SU-DHL-6 (cell line): ENCODE results near the gene SLC34A3.

ENCODE experiments used
- H2AFZ ChIP-seq: fragments of 200-600 bp; sonication (generic); 2 replicates; pipeline ENCODE4 v1.6.1; 2014; ENCODE audit warnings: low read depth, mild to moderate bottlenecking, moderate library complexity, mixed read lengths, antibody characterized with exemption, low read length; ENCODE audit not compliant: severe bottlenecking
- H3F3A ChIP-seq: fragments of 200-600 bp; shearing (Covaris generic); 2 replicates; pipeline ENCODE4 v1.6.0; 2016; ENCODE audit warnings: antibody characterized with exemption, mild to moderate bottlenecking; ENCODE audit not compliant: insufficient read depth
- H3K27ac ChIP-seq: fragments of 200-600 bp; sonication (generic); 2 replicates; pipeline ENCODE4 v1.5.1; 2016; ENCODE audit warnings: low read depth, mild to moderate bottlenecking, low read length, moderate library complexity, mixed read lengths
- H3K27me3 ChIP-seq: fragments of 200-600 bp; sonication (generic), shearing (Covaris generic); 2 replicates; pipeline ENCODE4 v1.6.0; 2014; ENCODE audit warnings: mild to moderate bottlenecking, low read length
- H3K36me3 ChIP-seq: fragments of 200-600 bp; sonication (generic); 2 replicates; pipeline ENCODE4 v1.6.1; 2014; ENCODE audit warnings: mild to moderate bottlenecking, low read length, mixed read lengths
- H3K4me2 ChIP-seq: fragments of 300-600, 200-600 bp; shearing (Covaris generic), sonication (generic); 2 replicates; pipeline ENCODE4 v1.6.0; 2014; ENCODE audit warnings: low read length, low read depth, mild to moderate bottlenecking; ENCODE audit not compliant: poor library complexity, severe bottlenecking
- H3K4me3 ChIP-seq: fragments of 200-600 bp; sonication (generic); 2 replicates; pipeline ENCODE4 v1.5.1; 2014; ENCODE audit warnings: antibody characterized with exemption, low read length, mild to moderate bottlenecking, mixed read lengths; ENCODE audit not compliant: insufficient read depth, poor library complexity, severe bottlenecking
- H3K79me2 ChIP-seq: fragments of 200-600 bp; sonication (generic); 2 replicates; pipeline ENCODE4 v1.6.1; 2014; ENCODE audit warnings: mild to moderate bottlenecking, low read length, moderate library complexity; ENCODE audit not compliant: insufficient read depth
- H3K9ac ChIP-seq: fragments of 200-600 bp; sonication (generic); 2 replicates; pipeline ENCODE4 v1.7.0; 2014; ENCODE audit warnings: mild to moderate bottlenecking, low read length
- H3K9me2 ChIP-seq: fragments of 200-600 bp; sonication (generic); replicated peaks from 2 replicates; pipeline ENCODE4 v1.6.1; 2014; ENCODE audit warnings: low read length; ENCODE audit not compliant: insufficient read depth
- H3K9me3 ChIP-seq: fragments of 200-600 bp; sonication (generic); 2 replicates; pipeline ENCODE4 v1.6.1; 2014; ENCODE audit warnings: low read length, mixed read lengths; ENCODE audit not compliant: insufficient read depth
- H4K20me1 ChIP-seq: fragments of 200-600 bp; sonication (generic); 2 replicates; pipeline ENCODE4 v1.6.1; 2014; ENCODE audit warnings: low read depth, mild to moderate bottlenecking, antibody characterized with exemption, low read length, moderate library complexity, mixed read lengths
- EZH2phosphoT487 ChIP-seq: fragments of 200-600 bp; sonication (generic), shearing (Covaris generic); conservative IDR thresholded peaks from 2 replicates; pipeline ENCODE4 v1.6.1; 2018; ENCODE audit warnings: mild to moderate bottlenecking, antibody characterized with exemption, low read length, moderate library complexity, mixed read lengths
- TF ChIP-seq, protein P1 (sequence below): fragments of 200-600 bp; sonication (generic); IDR thresholded peaks from one replicate; pipeline ENCODE4 v1.5.1; 2017; ENCODE audit warnings: antibody characterized with exemption, mild to moderate bottlenecking, low read length, moderate library complexity; ENCODE audit not compliant: insufficient read depth, poor library complexity, severe bottlenecking

SLC34A3 gene

DNA sequence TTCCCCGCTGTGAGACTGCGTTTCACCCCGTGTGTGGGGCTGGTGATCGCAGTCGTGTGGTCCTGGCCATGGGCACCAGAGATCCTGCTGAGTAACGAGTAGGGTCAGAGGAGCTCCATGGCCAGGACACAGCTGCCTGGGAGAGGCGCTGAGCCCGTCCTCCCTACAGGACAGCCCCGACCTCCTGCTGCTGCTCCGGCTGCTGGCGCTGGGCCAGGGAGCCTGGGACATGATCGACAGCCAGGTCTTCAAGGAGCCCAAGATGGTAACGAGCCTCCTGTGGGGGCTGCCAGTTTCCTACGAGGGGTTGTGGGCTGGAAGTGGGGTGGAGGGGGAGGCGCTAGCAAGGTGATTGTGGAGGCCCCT is 35.4 kb downstream of the SLC34A3 start:
- H4K20me1 ChIP-seq = no peaks in the 10 kb centered on the region
- no peaks in the 10 kb centered on the region for H3K9me2 ChIP-seq
- no peaks in the 10 kb centered on the region for H3K36me3 ChIP-seq

DNA sequence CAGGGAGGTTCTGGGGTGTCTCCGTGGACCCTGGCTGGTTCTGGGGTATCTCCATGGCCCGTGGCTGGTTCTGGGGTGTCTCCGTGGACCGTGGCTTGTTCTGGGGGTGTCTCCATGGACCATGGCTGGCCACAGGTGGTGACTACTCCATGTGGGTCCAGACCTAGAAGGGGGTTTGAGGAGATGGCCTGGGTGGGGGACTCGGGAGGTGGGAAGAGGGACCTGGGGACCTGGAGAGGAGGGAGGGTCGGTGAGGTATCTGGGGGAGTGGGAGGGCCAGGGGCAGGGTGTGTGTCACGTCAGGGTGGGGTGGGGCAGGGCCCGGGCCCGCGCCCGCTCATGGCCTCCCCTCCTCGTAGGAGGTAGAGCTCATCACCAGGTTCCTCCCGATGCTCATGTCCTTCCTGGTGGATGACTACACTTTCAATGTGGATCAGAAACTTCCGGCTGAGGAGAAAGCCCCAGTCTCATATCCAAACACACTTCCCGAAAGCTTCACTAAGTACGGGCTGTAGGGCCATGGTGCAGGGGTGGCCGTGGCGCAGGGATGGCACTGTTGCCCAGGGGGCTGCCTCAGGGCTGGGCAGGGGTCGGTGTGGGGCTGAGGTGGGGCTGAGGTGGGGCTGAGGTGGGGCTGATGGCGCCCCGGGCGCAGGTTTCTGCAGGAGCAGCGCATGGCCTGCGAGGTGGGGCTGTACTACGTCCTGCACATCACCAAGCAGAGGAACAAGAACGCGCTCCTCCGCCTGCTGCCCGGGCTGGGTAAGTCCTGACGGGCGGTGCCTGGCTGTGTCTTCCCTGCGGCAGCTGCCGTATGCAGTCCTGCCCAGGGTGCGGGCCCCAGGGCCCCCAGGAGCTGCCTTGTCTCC is 36.1 kb downstream of the SLC34A3 start:
- Histone ChIP-seq H3K9me2 (no peaks in the 10 kb centered on the region), H3K79me2 (no peaks in the 10 kb centered on the region), H3K36me3 (no peaks in the 10 kb centered on the region), H3K27me3 (no peaks in the 10 kb centered on the region), H4K20me1 (no peaks in the 10 kb centered on the region), H2AFZ (no peak overlapping the region), H3K9ac (no peak overlapping the region), H3K27ac (no peak overlapping the region), H3K4me2 (no peak overlapping the region), H3K4me3 (no peak overlapping the region), H3K9me3 (no peaks in the 10 kb centered on the region), H3F3A (0 out of 2 replicates have a peak, but pooled peaks cover 9% of the 10 kb centered on the region)
- TF ChIP-seq, protein P1, sequence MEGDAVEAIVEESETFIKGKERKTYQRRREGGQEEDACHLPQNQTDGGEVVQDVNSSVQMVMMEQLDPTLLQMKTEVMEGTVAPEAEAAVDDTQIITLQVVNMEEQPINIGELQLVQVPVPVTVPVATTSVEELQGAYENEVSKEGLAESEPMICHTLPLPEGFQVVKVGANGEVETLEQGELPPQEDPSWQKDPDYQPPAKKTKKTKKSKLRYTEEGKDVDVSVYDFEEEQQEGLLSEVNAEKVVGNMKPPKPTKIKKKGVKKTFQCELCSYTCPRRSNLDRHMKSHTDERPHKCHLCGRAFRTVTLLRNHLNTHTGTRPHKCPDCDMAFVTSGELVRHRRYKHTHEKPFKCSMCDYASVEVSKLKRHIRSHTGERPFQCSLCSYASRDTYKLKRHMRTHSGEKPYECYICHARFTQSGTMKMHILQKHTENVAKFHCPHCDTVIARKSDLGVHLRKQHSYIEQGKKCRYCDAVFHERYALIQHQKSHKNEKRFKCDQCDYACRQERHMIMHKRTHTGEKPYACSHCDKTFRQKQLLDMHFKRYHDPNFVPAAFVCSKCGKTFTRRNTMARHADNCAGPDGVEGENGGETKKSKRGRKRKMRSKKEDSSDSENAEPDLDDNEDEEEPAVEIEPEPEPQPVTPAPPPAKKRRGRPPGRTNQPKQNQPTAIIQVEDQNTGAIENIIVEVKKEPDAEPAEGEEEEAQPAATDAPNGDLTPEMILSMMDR = no peak
- TF ChIP-seq EZH2phosphoT487 = no peak

More for the DNA sequence above, 35.4 kb downstream of the SLC34A3 start:
- Histone ChIP-seq H2AFZ (no peak overlapping the region), H3F3A (0 out of 2 replicates have a peak, but pooled peaks cover 9% of the 10 kb centered on the region), H3K27me3 (no peaks in the 10 kb centered on the region), H3K79me2 (no peaks in the 10 kb centered on the region), H3K4me2 (no peak overlapping the region), H3K9ac (no peak overlapping the region), H3K9me3 (no peaks in the 10 kb centered on the region), H3K4me3 (no peak overlapping the region), H3K27ac (no peak overlapping the region)
- TF ChIP-seq, protein P1 = no peak
- no peak for TF ChIP-seq EZH2phosphoT487

DNA sequence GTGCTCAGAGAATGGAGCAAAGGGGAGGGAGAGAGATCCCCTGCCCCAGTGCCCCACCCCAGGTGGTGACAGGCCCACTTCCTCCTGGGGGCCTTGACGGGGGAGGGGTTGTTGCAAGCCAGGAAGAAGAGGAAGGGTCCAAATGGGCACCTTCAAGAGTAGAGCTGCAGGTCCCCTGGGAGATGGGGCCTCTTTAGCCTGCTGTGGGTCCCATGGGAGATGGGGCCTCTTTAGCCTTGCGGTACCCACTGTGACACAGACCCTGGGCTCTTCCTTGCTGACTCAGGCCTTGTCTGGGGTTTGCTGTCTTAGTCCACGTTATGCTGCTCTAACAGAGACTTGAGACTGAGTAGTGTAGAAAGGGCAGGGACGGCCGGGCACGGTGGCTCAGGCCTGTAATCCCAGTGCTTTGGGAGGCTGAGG is 37.2 kb downstream of the SLC34A3 start:
- Histone ChIP-seq H3K36me3 (no peaks in the 10 kb centered on the region), H3K4me2 (peak overlapping the region; percentile 41), H3K9ac (no peak overlapping the region), H4K20me1 (no peaks in the 10 kb centered on the region), H3K4me3 (no peak overlapping the region), H3F3A (0 out of 2 replicates have a peak, but pooled peaks cover 9% of the 10 kb centered on the region), H2AFZ (no peak overlapping the region), H3K9me2 (no peaks in the 10 kb centered on the region), H3K27me3 (no peaks in the 10 kb centered on the region), H3K9me3 (no peaks in the 10 kb centered on the region), H3K27ac (peak overlapping the region; percentile 78), H3K79me2 (no peaks in the 10 kb centered on the region)
- TF ChIP-seq, protein P1 = no peak
- TF ChIP-seq EZH2phosphoT487 = no peak
